Measurements from ENCODE around the gene GNB5. TPM values are rescaled to one million over a fixed set of nuclear protein-coding genes. Genes with fewer than 3 reads are reported as not detected.
A peak's percentile ranks its signal among the peaks of the same experiment; 100 is the strongest.

The GNB5 gene
- total RNA-seq, 3 donors from 2014 or later, result 5.5 to 23.0 (median 6.3) TPM

- intact Hi-C loops (cut with DNase I, micrococcal nuclease), result no loop called here
Measured at GRCh38 chr15:52093539-52094510, 97.4 kb downstream of the GNB5 start.

GRCh38 chr15:52093167-52093538 lies 98.0 kb downstream of the GNB5 start:
- Histone ChIP-seq H3K9me3 (no peaks in the 10 kb centered on the region), H3K4me3 (no peak overlapping the region), H3K36me3 (ENCODE audit: low read depth) (no peaks in the 10 kb centered on the region), H3K4me1 (ENCODE audit: low read depth) (peaks cover 10% of the 10 kb centered on the region)
- no peak for ATAC-seq
- DNase-seq, result no peak
- no peak for TF ChIP-seq CTCF (IDR thresholded peaks at IDR 0.05)
- intact Hi-C loops (cut with DNase I, micrococcal nuclease), result no loop called here

More at GRCh38 chr15:52093539-52094510, 97.4 kb downstream of the GNB5 start:
- Histone ChIP-seq H3K4me3 (no peak overlapping the region), H3K36me3 (ENCODE audit: low read depth) (no peaks in the 10 kb centered on the region), H3K4me1 (ENCODE audit: low read depth) (peaks cover 10% of the 10 kb centered on the region), H3K9me3 (no peaks in the 10 kb centered on the region)
- ATAC-seq (peak; percentile 56), DNase-seq (peak in 2 of 3 donors; percentile 46 to 62)
- no peak for TF ChIP-seq CTCF (IDR thresholded peaks at IDR 0.05)

GRCh38 chr15:52090193-52090592 lies 101.0 kb downstream of the GNB5 start:
- intact Hi-C loops (cut with DNase I, micrococcal nuclease), result no loop called here
- Histone ChIP-seq H3K36me3 (ENCODE audit: low read depth) (no peaks in the 10 kb centered on the region), H3K4me3 (no peak overlapping the region), H3K9me3 (peaks cover 11% of the 10 kb centered on the region), H3K4me1 (ENCODE audit: low read depth) (peaks cover 8% of the 10 kb centered on the region)
- no peak for ATAC-seq
- no peak for DNase-seq
- no peak for TF ChIP-seq CTCF (IDR thresholded peaks at IDR 0.05)

GRCh38 chr15:52086011-52086786 lies 105.0 kb downstream of the GNB5 start:
- no peak overlapping the region for H3K4me3 ChIP-seq
- DNase-seq, result no peak
- no peak for TF ChIP-seq CTCF (IDR thresholded peaks at IDR 0.05)
- intact Hi-C loops (cut with DNase I, micrococcal nuclease), result loop anchor here in 1 of 2 donors (10.0 kb wide), 1 partner anchor 121 kb away; no protein-coding TSS in a partner anchor
- H3K36me3 ChIP-seq (ENCODE audit: low read depth), result no peaks in the 10 kb centered on the region
- ATAC-seq, result no peak
- peaks cover 11% of the 10 kb centered on the region for H3K9me3 ChIP-seq
- peaks cover 4% of the 10 kb centered on the region for H3K4me1 ChIP-seq (ENCODE audit: low read depth)

- peaks cover 11% of the 10 kb centered on the region for H3K9me3 ChIP-seq
- ATAC-seq (no peak), DNase-seq (no peak)
- intact Hi-C loops (cut with DNase I, micrococcal nuclease), result loop anchor here in 1 of 2 donors (10.0 kb wide), 1 partner anchor 120 kb away; no protein-coding TSS in a partner anchor
- TF ChIP-seq CTCF (IDR thresholded peaks at IDR 0.05), result no peak
- no peaks in the 10 kb centered on the region for H3K36me3 ChIP-seq (ENCODE audit: low read depth)
- no peak overlapping the region for H3K4me3 ChIP-seq
- H3K4me1 ChIP-seq (ENCODE audit: low read depth), result peaks cover 4% of the 10 kb centered on the region
Measured at GRCh38 chr15:52085299-52085698, 105.9 kb downstream of the GNB5 start.

Data from mucosa of descending colon (tissue), 3 donors.